Spinal cord (tissue), 10 donors: ENCODE data around the gene QKI. TPM values are rescaled to one million over a fixed set of nuclear protein-coding genes. Genes with fewer than 3 reads are reported as not detected.
A peak's percentile ranks its signal among the peaks of the same experiment; 100 is the strongest.
"Not testable (repeated sequence)": the region's sequence is repeated elsewhere in the genome, so short reads cannot be mapped to it uniquely, and the experiment has no call there.

Experiments used
- DNase-seq, 6 donors: peaks; one replicate each; pipeline versions ENCODE4 v3.0.0 to v3.0.0-alpha.2; 2013 to 2015; ENCODE audit warnings: low spot score in 6 of 6, low read depth in 4 of 6
- H3K27ac ChIP-seq: one replicate; pipeline ENCODE4 v1.5.1; 2013; ENCODE audit warnings: low read depth, low read length, control low read depth
- H3K27me3 ChIP-seq: one replicate; pipeline ENCODE4 v1.6.1; 2013; ENCODE audit warnings: low read length; ENCODE audit not compliant: control insufficient read depth, insufficient read depth
- H3K36me3 ChIP-seq: one replicate; pipeline ENCODE4 v1.6.1; 2013; ENCODE audit warnings: low read length; ENCODE audit not compliant: control insufficient read depth, insufficient read depth
- H3K4me1 ChIP-seq: one replicate; pipeline ENCODE4 v1.6.1; 2013; ENCODE audit warnings: low read length; ENCODE audit not compliant: control insufficient read depth, insufficient read depth
- H3K4me3 ChIP-seq: one replicate; pipeline ENCODE4 v1.5.1; 2013; ENCODE audit warnings: low read depth, low read length, control low read depth
- H3K9me3 ChIP-seq: one replicate; pipeline ENCODE4 v1.6.1; 2013; ENCODE audit warnings: low read length; ENCODE audit not compliant: control insufficient read depth, insufficient read depth
- WGBS: methylation state at CpG from one replicate; pipeline ENCODE4 v1.1.5; 2013; ENCODE audit warnings: missing lambda C conversion rate; ENCODE audit not compliant: insufficient coverage; 5-methylcytosine and 5-hydroxymethylcytosine counted together
- polyA plus RNA-seq, 2 donors: library from polyadenylated mRNA; unstranded; fragments of 120-200 nt; gene quantifications; one replicate each; pipeline ENCODE4 v1.2.1, GENCODE V29; 2013; ENCODE audit not compliant: insufficient read length in 2 of 2
- total RNA-seq, 2 donors: library from RNA; depleted of rRNA in 1 of 2; stranded (reverse); fragments of 120-200 nt in 1 of 2; fragments of >200 nt in 1 of 2; gene quantifications; one replicate each; pipeline versions ENCODE4 v1.2.3 to v1.2.4, GENCODE V29; 2013 to 2014
- donor health status: healthy.

Gene QKI
- total and polyA plus RNA-seq, 4 donors, result 346 to 877 (median 601) TPM

DNA sequence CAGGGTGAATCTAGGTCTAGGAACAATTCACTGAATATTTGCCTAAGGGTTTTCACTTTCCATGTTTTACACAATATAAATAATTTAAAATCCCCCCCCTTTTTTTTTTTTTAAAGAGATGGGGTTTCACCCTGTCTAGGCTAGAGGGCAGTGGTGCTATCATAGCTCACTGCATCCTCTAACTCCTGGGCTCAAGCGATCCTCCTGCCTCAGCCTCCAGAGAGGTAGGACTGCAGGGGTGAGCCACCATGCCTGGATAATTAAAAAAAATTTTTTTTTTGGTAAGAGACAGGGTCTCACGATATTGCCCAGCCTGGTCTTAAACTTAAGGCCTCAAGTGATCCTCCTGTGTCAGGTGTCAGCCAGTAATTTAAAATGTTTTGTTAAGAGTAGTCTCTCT lies 17.8 kb downstream of the QKI start:
- Histone ChIP-seq H3K36me3 (no peaks in the 10 kb centered on the region), H3K27me3 (no peaks in the 10 kb centered on the region), H3K4me1 (peaks cover 11% of the 10 kb centered on the region), H3K9me3 (no peaks in the 10 kb centered on the region), H3K4me3 (no peak overlapping the region), H3K27ac (peak overlapping the region; percentile 40)
- 67% methylated on average over 1 of the region's 2 CpGs for WGBS
- DNase-seq, result no peak

DNA sequence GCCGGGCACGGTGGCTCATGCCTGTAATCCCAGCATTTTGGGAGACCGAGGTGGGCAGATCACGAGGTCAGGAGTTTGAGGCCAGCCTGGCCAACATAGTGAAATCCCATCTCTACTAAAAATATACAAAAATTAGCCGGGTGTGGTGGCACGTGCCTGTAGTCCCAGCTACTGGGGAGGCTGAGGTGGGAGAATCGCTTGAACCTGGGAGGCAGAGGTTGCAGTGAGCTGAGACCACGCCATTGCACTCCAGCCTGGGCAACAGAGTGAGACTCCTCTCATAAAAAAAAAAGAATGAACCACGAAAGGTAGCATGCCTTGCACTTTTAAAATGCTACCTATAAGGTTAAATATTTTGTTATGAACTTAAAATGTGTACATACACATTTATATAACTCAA lies 19.0 kb downstream of the QKI start:
- WGBS, result no CpG with 5 or more reads among the region's 9 CpGs
- H3K27me3 ChIP-seq, H3K9me3 ChIP-seq, H3K27ac ChIP-seq, H3K4me1 ChIP-seq, DNase-seq, H3K4me3 ChIP-seq, H3K36me3 ChIP-seq: not testable (repeated sequence)

DNA sequence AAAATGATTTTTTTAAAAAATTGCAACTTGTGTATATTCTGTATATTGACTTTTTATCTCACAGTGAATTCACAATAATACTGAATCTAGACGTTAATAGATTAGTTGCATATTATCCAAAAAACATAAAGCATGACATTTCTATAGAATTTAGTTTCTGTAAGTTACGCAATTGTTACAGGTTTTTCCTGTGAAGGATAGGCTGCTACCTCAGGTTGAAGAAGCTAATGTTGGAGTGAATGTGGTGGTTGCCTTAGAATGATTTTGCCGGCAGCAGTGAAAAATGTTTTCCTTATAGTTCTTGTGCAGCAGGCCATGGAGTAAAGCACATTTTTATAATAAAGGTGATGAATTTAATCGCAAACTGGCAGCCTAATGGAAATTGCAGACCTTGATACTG lies 20.5 kb downstream of the QKI start:
- DNase-seq, result peak in 1 of 6 donors; percentile 75
- Histone ChIP-seq H3K4me1 (peaks cover 18% of the 10 kb centered on the region), H3K27ac (no peak overlapping the region), H3K9me3 (no peaks in the 10 kb centered on the region), H3K4me3 (no peak overlapping the region), H3K27me3 (no peaks in the 10 kb centered on the region), H3K36me3 (no peaks in the 10 kb centered on the region)
- 33% methylated on average over 1 of the region's 4 CpGs for WGBS

DNA sequence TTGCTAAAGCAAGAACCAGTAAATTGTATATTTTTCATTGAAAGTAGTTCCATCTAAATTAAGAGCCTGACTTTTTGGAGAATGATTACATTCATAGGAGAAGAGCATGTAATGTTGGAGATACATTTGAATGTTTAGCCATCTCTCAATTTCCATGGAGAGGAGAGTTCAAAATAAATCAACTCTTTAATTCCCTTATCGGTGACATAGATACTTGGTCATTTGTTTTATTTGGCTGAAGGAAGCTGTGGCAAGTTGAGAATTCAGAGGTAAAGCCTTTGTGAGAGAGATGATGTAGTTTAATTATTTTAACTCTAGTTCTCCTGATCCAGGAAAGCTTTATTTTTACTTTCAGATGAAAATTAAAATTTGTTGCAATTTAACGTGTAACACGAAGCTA lies 22.3 kb downstream of the QKI start:
- Histone ChIP-seq H3K27me3 (no peaks in the 10 kb centered on the region), H3K9me3 (no peaks in the 10 kb centered on the region), H3K27ac (peak overlapping the region; percentile 25), H3K4me3 (no peak overlapping the region), H3K36me3 (no peaks in the 10 kb centered on the region), H3K4me1 (peaks cover 21% of the 10 kb centered on the region)
- no peak for DNase-seq
- no CpG with 5 or more reads among the region's 3 CpGs for WGBS

DNA sequence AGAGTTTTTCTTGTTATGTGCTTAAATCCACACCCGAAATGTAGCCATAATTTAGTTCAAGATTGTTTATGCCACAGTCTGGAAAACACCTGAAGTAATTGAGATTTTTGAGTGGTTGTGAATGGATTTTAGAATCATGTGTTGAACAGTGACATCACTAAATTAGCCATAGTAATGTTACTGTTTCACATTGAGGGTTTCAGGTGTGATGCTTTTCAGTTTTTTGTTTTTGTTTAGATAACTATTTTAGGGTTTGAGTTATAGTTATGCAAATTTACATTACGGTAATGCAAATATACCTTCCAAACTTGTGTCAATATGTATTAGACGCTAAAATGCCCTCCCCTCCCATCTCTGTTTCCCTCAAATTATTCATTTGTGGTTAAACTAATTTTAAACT lies 22.9 kb downstream of the QKI start:
- H3K4me3 ChIP-seq, result peak overlapping the region; percentile 21
- no peaks in the 10 kb centered on the region for H3K27me3 ChIP-seq
- no peaks in the 10 kb centered on the region for H3K9me3 ChIP-seq
- H3K27ac ChIP-seq, result no peak overlapping the region
- H3K36me3 ChIP-seq, result no peaks in the 10 kb centered on the region
- DNase-seq, result no peak
- peaks cover 21% of the 10 kb centered on the region for H3K4me1 ChIP-seq
- 60% methylated on average over 1 of the region's 3 CpGs for WGBS

DNA sequence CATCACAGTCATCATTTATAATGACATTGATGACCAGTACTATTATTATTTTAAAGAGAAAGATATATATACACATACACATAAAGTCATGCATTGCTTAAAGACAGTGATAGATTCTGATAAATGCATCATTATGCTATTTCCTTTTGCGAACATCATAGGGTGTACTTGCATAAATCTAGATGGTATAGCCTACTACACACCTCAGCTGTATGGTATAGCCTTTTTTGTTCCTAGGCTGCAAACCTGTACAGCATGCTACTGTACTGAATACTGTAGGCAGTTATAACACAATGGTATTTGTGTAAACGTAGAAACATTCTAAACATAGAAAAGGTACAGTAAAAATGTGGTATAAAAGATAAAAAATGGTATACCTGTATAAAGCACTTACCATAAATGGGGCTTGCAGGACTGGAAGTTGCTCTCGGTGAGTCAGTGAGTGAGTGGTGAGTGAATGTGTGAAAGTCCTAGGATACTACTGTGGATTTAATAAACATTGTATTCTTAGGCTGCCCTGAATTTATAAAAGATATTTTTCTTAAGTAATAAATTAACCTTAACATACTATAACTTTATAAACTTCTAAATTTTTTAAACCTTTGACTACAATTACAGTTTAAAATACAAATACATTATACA lies 23.9 kb downstream of the QKI start:
- no CpG with 5 or more reads among the region's 3 CpGs for whole genome bisulfite sequencing
- H3K9me3 ChIP-seq, result no peaks in the 10 kb centered on the region

DNA sequence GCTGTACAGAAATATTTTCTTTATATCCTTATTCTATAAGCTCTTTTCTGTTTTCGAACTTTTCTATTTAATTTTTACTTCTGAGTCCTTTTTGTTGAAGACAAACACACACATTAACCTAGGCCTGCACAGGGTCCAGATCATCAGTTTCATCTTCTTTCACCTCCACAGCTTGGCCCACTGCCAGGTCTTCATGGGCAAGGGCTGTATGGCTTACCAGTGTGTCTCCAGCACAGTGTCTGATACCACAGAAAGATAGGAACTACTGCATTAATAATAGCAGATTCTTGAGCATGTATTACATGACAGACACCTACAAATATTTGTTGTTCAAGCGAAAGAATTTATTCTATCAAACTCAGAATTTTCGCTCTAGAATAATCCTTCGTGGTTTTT lies 24.4 kb downstream of the QKI start:
- peak in 2 of 6 donors; percentile 68 to 70 for DNase-seq
- Histone ChIP-seq H3K4me3 (no peak overlapping the region), H3K27ac (no peak overlapping the region)

More for the DNA sequence above, 23.9 kb downstream of the QKI start:
- Histone ChIP-seq H3K4me3 (no peak overlapping the region), H3K36me3 (no peaks in the 10 kb centered on the region), H3K27ac (no peak overlapping the region), H3K27me3 (no peaks in the 10 kb centered on the region), H3K4me1 (peaks cover 22% of the 10 kb centered on the region)
- DNase-seq, result no peak

DNA sequence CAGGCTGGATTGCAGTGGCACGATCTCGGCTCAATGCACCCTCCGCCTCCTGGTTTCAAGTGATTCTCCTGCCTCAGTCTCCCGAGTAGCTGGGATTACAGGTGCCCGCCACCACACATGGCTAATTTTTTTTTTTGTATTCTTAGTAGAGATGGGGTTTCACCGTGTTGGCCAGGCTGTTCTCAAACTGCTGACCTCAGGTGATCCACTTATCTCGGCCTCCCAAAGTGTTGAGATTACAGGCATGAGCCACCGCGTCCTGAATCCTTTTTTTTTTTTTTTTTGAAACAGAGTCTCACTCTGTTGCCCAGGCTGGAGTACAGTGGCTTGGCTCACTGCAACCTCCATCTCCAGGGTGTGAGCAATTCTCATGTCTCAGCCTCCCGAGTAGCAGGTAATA lies 24.9 kb downstream of the QKI start:
- Histone ChIP-seq H3K27ac (peak overlapping the region; percentile 6), H3K4me1 (peaks cover 19% of the 10 kb centered on the region)
- 67% methylated on average over 1 of the region's 10 CpGs for WGBS
- H3K36me3 ChIP-seq, H3K4me3 ChIP-seq, H3K27me3 ChIP-seq, H3K9me3 ChIP-seq, DNase-seq: not testable (repeated sequence)

More for the DNA sequence above, 24.4 kb downstream of the QKI start:
- Histone ChIP-seq H3K36me3 (no peaks in the 10 kb centered on the region), H3K27me3 (no peaks in the 10 kb centered on the region), H3K4me1 (peaks cover 20% of the 10 kb centered on the region), H3K9me3 (no peaks in the 10 kb centered on the region)
- WGBS, result no CpG with 5 or more reads among the region's 4 CpGs

DNA sequence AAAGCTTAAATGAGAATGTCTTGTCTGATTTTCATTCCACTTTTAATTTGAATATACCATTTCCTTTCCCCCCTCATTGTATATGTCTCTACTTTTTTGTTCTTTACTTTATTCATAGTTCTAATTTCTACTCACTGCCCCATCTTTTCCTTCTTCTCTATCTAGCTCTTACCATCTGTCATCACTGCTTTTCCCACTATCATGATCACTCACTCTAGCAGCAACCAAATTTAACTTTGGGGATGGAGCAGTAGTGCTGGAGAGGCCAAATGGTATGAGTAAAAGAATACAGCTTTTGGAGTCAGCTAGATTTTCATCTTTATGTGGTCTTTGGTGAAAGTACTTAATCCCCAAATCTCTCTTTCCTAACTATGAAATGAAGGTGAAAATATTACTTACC lies 25.5 kb downstream of the QKI start:
- Histone ChIP-seq H3K27me3 (no peaks in the 10 kb centered on the region), H3K4me3 (no peak overlapping the region), H3K9me3 (no peaks in the 10 kb centered on the region), H3K4me1 (peaks cover 20% of the 10 kb centered on the region), H3K27ac (no peak overlapping the region), H3K36me3 (no peaks in the 10 kb centered on the region)
- DNase-seq, result no peak

DNA sequence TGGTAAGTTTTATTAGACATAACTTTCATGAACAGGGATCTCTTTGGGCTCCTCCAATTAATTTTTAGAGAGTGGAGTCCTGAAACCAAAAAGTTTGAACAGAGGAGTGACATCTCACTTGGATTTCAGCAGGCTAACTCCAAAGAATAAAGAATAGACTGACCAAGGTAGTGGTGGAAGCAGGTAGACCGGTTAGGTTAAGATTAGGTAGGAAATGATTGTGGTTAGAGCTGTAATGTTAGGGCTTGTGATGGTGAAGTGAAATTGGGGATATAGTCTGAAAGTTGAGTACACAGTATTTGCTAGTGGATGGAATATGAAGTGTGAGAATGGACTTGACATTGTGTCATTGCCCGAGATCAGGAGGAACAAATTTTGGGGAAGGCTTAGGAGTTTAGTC lies 27.8 kb downstream of the QKI start:
- Histone ChIP-seq H3K27me3 (no peaks in the 10 kb centered on the region), H3K4me1 (peaks cover 25% of the 10 kb centered on the region), H3K36me3 (peaks cover 4% of the 10 kb centered on the region), H3K27ac (no peak overlapping the region), H3K9me3 (no peaks in the 10 kb centered on the region), H3K4me3 (no peak overlapping the region)
- DNase-seq, result no peak
- WGBS, result 64% methylated on average over 2 of the region's 2 CpGs
